ENCODE measurements around the gene ASTN2. TPM values are rescaled to one million over a fixed set of nuclear protein-coding genes. Genes with fewer than 3 reads are reported as not detected.

The ASTN2 gene
- total and polyA plus RNA-seq, 3 donors from 2014 or later: 55.7 to 157 (median 117) TPM

GRCh38 chr9:116873491-116873890, 541.4 kb downstream of the ASTN2 start:
- Histone ChIP-seq H3K9me3 (no peaks in the 10 kb centered on the region), H3K27me3 (no peaks in the 10 kb centered on the region), H3K4me1 (no peaks in the 10 kb centered on the region), H3K4me3 (no peak overlapping the region), H3K36me3 (ENCODE audit: low read depth, missing control alignments) (no peaks in the 10 kb centered on the region), H3K27ac (no peak overlapping the region)
- WGBS, 2 donors: 75 to 78% methylated on average over 2 of the region's 2 CpGs
- intact Hi-C loops (cut with DNase I; ENCODE audit: low total_unique reads): no loop called here
- TF ChIP-seq CTCF (IDR thresholded peaks at IDR 0.05) (no peak), POLR2A (IDR thresholded peaks at IDR 0.05) (no peak)
- DNase-seq: no peak

GRCh38 chr9:116870566-116870965, 544.3 kb downstream of the ASTN2 start:
- 90 to 93% methylated on average over 3 of the region's 3 CpGs for WGBS, 2 donors
- intact Hi-C loops (cut with DNase I; ENCODE audit: low total_unique reads): no loop called here

GRCh38 chr9:116868201-116868600, 546.7 kb downstream of the ASTN2 start:
- Histone ChIP-seq H3K4me1 (no peaks in the 10 kb centered on the region), H3K4me3 (no peak overlapping the region), H3K36me3 (ENCODE audit: low read depth, missing control alignments) (no peaks in the 10 kb centered on the region), H3K27ac (no peak overlapping the region), H3K27me3 (no peaks in the 10 kb centered on the region), H3K9me3 (no peaks in the 10 kb centered on the region)
- no peak for DNase-seq
- 65 to 70% methylated on average over 3 of the region's 3 CpGs for WGBS, 2 donors
- no peak for TF ChIP-seq CTCF (IDR thresholded peaks at IDR 0.05)
- TF ChIP-seq POLR2A (IDR thresholded peaks at IDR 0.05): no peak
- intact Hi-C loops (cut with DNase I; ENCODE audit: low total_unique reads): no loop called here

More at GRCh38 chr9:116870566-116870965, 544.3 kb downstream of the ASTN2 start:
- H3K9me3 ChIP-seq: no peaks in the 10 kb centered on the region
- H3K4me1 ChIP-seq: no peaks in the 10 kb centered on the region
- no peak for DNase-seq
- H3K27me3 ChIP-seq: no peaks in the 10 kb centered on the region
- H3K4me3 ChIP-seq: no peak overlapping the region
- H3K36me3 ChIP-seq (ENCODE audit: low read depth, missing control alignments): no peaks in the 10 kb centered on the region
- no peak overlapping the region for H3K27ac ChIP-seq
- TF ChIP-seq CTCF (IDR thresholded peaks at IDR 0.05): no peak
- TF ChIP-seq POLR2A (IDR thresholded peaks at IDR 0.05): no peak

GRCh38 chr9:116861321-116861720, 553.5 kb downstream of the ASTN2 start:
- DNase-seq: no peak
- Histone ChIP-seq H3K36me3 (ENCODE audit: low read depth, missing control alignments) (no peaks in the 10 kb centered on the region), H3K27me3 (no peaks in the 10 kb centered on the region), H3K4me3 (no peak overlapping the region), H3K27ac (no peak overlapping the region), H3K4me1 (no peaks in the 10 kb centered on the region), H3K9me3 (no peaks in the 10 kb centered on the region)
- TF ChIP-seq CTCF (IDR thresholded peaks at IDR 0.05) (no peak), POLR2A (IDR thresholded peaks at IDR 0.05) (no peak)
- intact Hi-C loops (cut with DNase I; ENCODE audit: low total_unique reads): no loop called here

GRCh38 chr9:116860509-116861120, 554.2 kb downstream of the ASTN2 start:
- WGBS, 2 donors: 40 to 49% methylated on average over 3 of the region's 3 CpGs
- no peak for TF ChIP-seq POLR2A (IDR thresholded peaks at IDR 0.05)
- peak; percentile 45 to 69 (median 58) for TF ChIP-seq CTCF (IDR thresholded peaks at IDR 0.05)
- H3K27ac ChIP-seq: no peak overlapping the region
- H3K27me3 ChIP-seq: no peaks in the 10 kb centered on the region
- peak; percentile 83 for DNase-seq
- H3K4me3 ChIP-seq: no peak overlapping the region
- no peaks in the 10 kb centered on the region for H3K4me1 ChIP-seq
- intact Hi-C loops (cut with DNase I; ENCODE audit: low total_unique reads): no loop called here
- H3K36me3 ChIP-seq (ENCODE audit: low read depth, missing control alignments): no peaks in the 10 kb centered on the region
- no peaks in the 10 kb centered on the region for H3K9me3 ChIP-seq

Measured in testis (tissue), 3 donors.